Upper lobe of left lung (tissue), 6 donors: Measurements from ENCODE around the gene KIF21A. TPM values are rescaled to one million over a fixed set of nuclear protein-coding genes. Genes with fewer than 3 reads are reported as not detected.

ENCODE experiments used
- ATAC-seq, 2 donors: fragments of 200-7000 bp; cut with Tn5 transposase; one replicate each; pipeline ENCODE4 v1.9.1; 2022; ENCODE audit warnings: mild to moderate bottlenecking in 2 of 2, moderate library complexity in 2 of 2; ENCODE audit not compliant: low FRiP score in 2 of 2
- DNase-seq, 2 donors: peaks; one replicate each; pipeline ENCODE4 v3.0.0-alpha.2; 2019 to 2020
- H3K27ac ChIP-seq, 4 donors: fragments of 200-600 bp; sonication (generic); one replicate each; pipeline ENCODE4 v1.5.1; 2016 to 2019
- H3K27me3 ChIP-seq, 4 donors: fragments of 200-600 bp; sonication (generic); one replicate each; pipeline ENCODE4 v1.5.1; 2017 to 2019
- H3K36me3 ChIP-seq, 4 donors: fragments of 200-600 bp; sonication (generic); one replicate each; pipeline ENCODE4 v1.5.1; 2016 to 2019
- H3K4me1 ChIP-seq, 4 donors: fragments of 200-600 bp; sonication (generic); one replicate each; pipeline ENCODE4 v1.5.1; 2018 to 2019
- H3K4me3 ChIP-seq, 4 donors: fragments of 200-600 bp; sonication (generic); one replicate each; pipeline ENCODE4 v1.5.1; 2017 to 2019; ENCODE audit warnings: mild to moderate bottlenecking in 2 of 4, moderate library complexity in 1 of 4
- H3K9me3 ChIP-seq, 4 donors: fragments of 200-600 bp; sonication (generic); one replicate each; pipeline ENCODE4 v1.5.1; 2018 to 2019
- EP300 ChIP-seq, 4 donors: sonication (generic); formaldehyde crosslinking; IDR thresholded peaks; one replicate each; pipeline ENCODE4 v1.5.1; 2017; ENCODE audit warnings: antibody characterized with exemption in 4 of 4, control low read depth in 2 of 4
- POLR2A ChIP-seq, 4 donors: fragments of 450-650 bp; IDR thresholded peaks; one replicate each; pipeline ENCODE4 v1.5.1; 2016 to 2017; ENCODE audit warnings: antibody characterized with exemption in 4 of 4, mild to moderate bottlenecking in 2 of 4
- POLR2AphosphoS5 ChIP-seq, 2 donors: sonication (generic); formaldehyde crosslinking; IDR thresholded peaks; one replicate each; pipeline ENCODE4 v1.5.1; 2017; ENCODE audit warnings: antibody characterized with exemption in 2 of 2
- WGBS, 2 donors: methylation state at CpG; one replicate each; pipeline ENCODE4 v1.1.5; 2017 to 2018; 5-methylcytosine and 5-hydroxymethylcytosine counted together
- total RNA-seq, 6 donors: library from RNA; depleted of rRNA in 4 of 6; stranded (reverse); fragments of >200 nt in 4 of 6; gene quantifications; one replicate each; pipeline versions ENCODE4 v1.1.0 to v1.2.1, GENCODE V29; 2016 to 2021
- TF ChIP-seq, protein P1 (sequence below), 6 experiments: fragments of 450-650 bp in 4 of 6; fragments of 200-600 bp in 2 of 6; sonication (generic) in 2 of 6; IDR thresholded peaks; one replicate each; pipeline ENCODE4 v1.5.1; 2016 to 2019; ENCODE audit warnings: antibody characterized with exemption in 6 of 6
- donor health status: DM: no; HTN: no; CAD: no; lungs with moderate emphysema.
- donor health status: DM: no; HTN: yes; CAD: no; lungs with severe emphysema.

Gene KIF21A
- total RNA-seq, 6 donors from 2014 or later = 6.6 to 89.3 (median 18.3) TPM

DNA sequence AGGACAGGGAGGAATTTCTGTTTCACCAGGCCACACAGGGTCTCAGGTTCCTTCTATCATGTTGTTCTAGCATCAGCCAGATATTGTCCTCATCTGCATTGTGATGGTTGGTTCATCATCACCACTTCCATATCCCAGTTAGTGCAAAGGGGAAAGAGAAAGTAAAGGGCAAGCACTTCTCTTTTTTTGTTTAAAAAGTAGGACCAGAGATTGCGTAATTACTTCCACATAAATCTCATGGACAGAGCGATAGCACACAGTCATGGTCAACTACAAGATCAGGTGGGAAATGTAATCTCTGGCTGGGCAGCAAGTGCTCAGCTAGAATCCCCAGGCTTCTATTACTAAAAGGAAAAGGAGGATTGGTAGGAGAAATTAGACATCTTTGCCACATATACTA lies 155.1 kb downstream of the KIF21A start:
- Histone ChIP-seq H3K27me3 (no peaks in the 10 kb centered on the region), H3K27ac (no peak overlapping the region), H3K4me1 (no peaks in the 10 kb centered on the region), H3K36me3 (no peaks in the 10 kb centered on the region), H3K9me3 (no peaks in the 10 kb centered on the region), H3K4me3 (no peak overlapping the region)
- TF ChIP-seq, protein P1, sequence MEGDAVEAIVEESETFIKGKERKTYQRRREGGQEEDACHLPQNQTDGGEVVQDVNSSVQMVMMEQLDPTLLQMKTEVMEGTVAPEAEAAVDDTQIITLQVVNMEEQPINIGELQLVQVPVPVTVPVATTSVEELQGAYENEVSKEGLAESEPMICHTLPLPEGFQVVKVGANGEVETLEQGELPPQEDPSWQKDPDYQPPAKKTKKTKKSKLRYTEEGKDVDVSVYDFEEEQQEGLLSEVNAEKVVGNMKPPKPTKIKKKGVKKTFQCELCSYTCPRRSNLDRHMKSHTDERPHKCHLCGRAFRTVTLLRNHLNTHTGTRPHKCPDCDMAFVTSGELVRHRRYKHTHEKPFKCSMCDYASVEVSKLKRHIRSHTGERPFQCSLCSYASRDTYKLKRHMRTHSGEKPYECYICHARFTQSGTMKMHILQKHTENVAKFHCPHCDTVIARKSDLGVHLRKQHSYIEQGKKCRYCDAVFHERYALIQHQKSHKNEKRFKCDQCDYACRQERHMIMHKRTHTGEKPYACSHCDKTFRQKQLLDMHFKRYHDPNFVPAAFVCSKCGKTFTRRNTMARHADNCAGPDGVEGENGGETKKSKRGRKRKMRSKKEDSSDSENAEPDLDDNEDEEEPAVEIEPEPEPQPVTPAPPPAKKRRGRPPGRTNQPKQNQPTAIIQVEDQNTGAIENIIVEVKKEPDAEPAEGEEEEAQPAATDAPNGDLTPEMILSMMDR (IDR thresholded peaks at IDR 0.05) = no peak
- no peak for TF ChIP-seq EP300 (IDR thresholded peaks at IDR 0.05)
- WGBS, 2 donors = 38 to 50% methylated on average over 2 of the region's 2 CpGs
- DNase-seq (no peak), ATAC-seq (no peak)

DNA sequence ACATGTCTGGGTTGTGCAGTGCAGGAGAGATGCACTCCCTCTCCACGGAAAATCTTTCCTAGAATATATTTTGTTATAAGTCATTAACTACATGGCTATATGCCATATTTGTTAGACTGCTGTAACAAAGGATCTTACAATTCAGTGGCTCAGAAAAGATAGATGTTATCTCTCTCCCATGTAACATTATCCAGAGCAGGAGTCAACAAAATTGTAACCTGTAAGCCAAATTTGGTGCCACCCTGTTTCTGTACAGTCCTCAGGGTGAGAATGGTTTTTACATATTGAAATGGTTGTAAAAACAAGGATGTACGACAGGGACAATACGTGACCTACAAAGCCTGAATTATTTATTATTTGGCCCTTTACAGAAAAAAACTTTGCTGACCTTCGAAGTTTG lies 155.5 kb downstream of the KIF21A start:
- no peak overlapping the region for H3K4me3 ChIP-seq
- TF ChIP-seq EP300 (IDR thresholded peaks at IDR 0.05) (no peak), POLR2AphosphoS5 (IDR thresholded peaks at IDR 0.05) (no peak), POLR2A (IDR thresholded peaks at IDR 0.05) (no peak)
- TF ChIP-seq, protein P1 (IDR thresholded peaks at IDR 0.05) = no peak
- H3K27me3 ChIP-seq = no peaks in the 10 kb centered on the region
- no peak for ATAC-seq
- no peaks in the 10 kb centered on the region for H3K4me1 ChIP-seq
- H3K36me3 ChIP-seq = no peaks in the 10 kb centered on the region
- no peak for DNase-seq
- H3K9me3 ChIP-seq = no peaks in the 10 kb centered on the region
- WGBS, 2 donors = 67 to 70% methylated on average over 4 of the region's 4 CpGs
- no peak overlapping the region for H3K27ac ChIP-seq

GRCh38 chr12:39278426-39278825 lies 164.5 kb downstream of the KIF21A start:
- ATAC-seq (no peak), DNase-seq (no peak)
- Histone ChIP-seq H3K27ac (no peak overlapping the region), H3K4me1 (no peaks in the 10 kb centered on the region), H3K4me3 (no peak overlapping the region), H3K27me3 (no peaks in the 10 kb centered on the region), H3K36me3 (no peaks in the 10 kb centered on the region), H3K9me3 (no peaks in the 10 kb centered on the region)
- TF ChIP-seq, protein P1 (IDR thresholded peaks at IDR 0.05) = no peak
- TF ChIP-seq POLR2AphosphoS5 (IDR thresholded peaks at IDR 0.05) (no peak), EP300 (IDR thresholded peaks at IDR 0.05) (no peak), POLR2A (IDR thresholded peaks at IDR 0.05) (no peak)

- WGBS, 2 donors = 95 to 100% methylated on average over 1 of the region's 1 CpG
- H3K4me3 ChIP-seq = no peak overlapping the region
- no peaks in the 10 kb centered on the region for H3K27me3 ChIP-seq
- H3K4me1 ChIP-seq = no peaks in the 10 kb centered on the region
- H3K27ac ChIP-seq = no peak overlapping the region
- no peak for TF ChIP-seq POLR2AphosphoS5 (IDR thresholded peaks at IDR 0.05)
- no peak for TF ChIP-seq EP300 (IDR thresholded peaks at IDR 0.05)
- TF ChIP-seq, protein P1 (IDR thresholded peaks at IDR 0.05) = no peak
- no peak for TF ChIP-seq POLR2A (IDR thresholded peaks at IDR 0.05)
- no peaks in the 10 kb centered on the region for H3K36me3 ChIP-seq
- ATAC-seq (no peak), DNase-seq (no peak)
- no peaks in the 10 kb centered on the region for H3K9me3 ChIP-seq
These were observed 165.5 kb downstream of the KIF21A start for GRCh38 chr12:39277416-39277815.

DNA sequence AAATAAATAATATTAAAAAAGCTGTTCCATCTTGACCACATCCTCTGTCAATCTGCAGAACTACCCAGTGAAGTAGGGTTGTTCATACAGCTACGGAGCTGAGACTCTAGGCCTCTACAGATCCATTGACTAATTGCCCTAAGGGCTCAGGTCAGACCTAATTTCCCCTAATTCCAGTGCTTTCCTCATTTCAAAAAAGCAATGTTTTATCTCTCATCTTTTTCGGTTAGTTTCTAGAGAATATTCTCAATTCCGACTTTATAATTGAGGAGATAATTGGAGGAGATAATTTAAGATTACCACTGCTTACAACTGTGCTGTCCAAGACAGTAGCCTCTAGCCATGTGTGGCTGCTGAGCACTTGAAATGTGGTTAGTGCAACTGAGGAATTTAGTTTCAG lies 167.1 kb downstream of the KIF21A start:
- no peaks in the 10 kb centered on the region for H3K9me3 ChIP-seq
- no peak overlapping the region for H3K4me3 ChIP-seq
- TF ChIP-seq EP300 (IDR thresholded peaks at IDR 0.05) (no peak), POLR2A (IDR thresholded peaks at IDR 0.05) (no peak), POLR2AphosphoS5 (IDR thresholded peaks at IDR 0.05) (no peak)
- TF ChIP-seq, protein P1 (IDR thresholded peaks at IDR 0.05) = no peak
- H3K27me3 ChIP-seq = no peaks in the 10 kb centered on the region
- H3K36me3 ChIP-seq = no peaks in the 10 kb centered on the region
- 82 to 91% methylated on average over 3 of the region's 3 CpGs for WGBS, 2 donors
- H3K27ac ChIP-seq = no peak overlapping the region
- DNase-seq (no peak), ATAC-seq (no peak)
- no peaks in the 10 kb centered on the region for H3K4me1 ChIP-seq
